Natural killer cell (primary cell): ENCODE measurements around the gene SCD5. TPM values are rescaled to one million over a fixed set of nuclear protein-coding genes. Genes with fewer than 3 reads are reported as not detected.

ENCODE experiments used
- ATAC-seq, 3 donors: fragments of 150-1000 bp in 2 of 3; fragments of 200-7000 bp in 1 of 3; cut with Tn5 transposase; 1 replicate in 1 of 3; 2 replicates in 2 of 3; pipeline ENCODE4 v1.10.0; 2021; ENCODE audit warnings: mild to moderate bottlenecking in 2 of 3, moderate library complexity in 2 of 3
- DNase-seq, 2 donors: peaks; one replicate each; pipeline versions ENCODE4 v3.0.0 to v3.0.0-alpha.2; 2013 to 2021; ENCODE audit warnings: mixed read lengths in 1 of 2
- H3K27ac ChIP-seq: one replicate; pipeline ENCODE4 v1.5.1; 2013; ENCODE audit warnings: mild to moderate bottlenecking, low read length
- H3K27me3 ChIP-seq: one replicate; pipeline ENCODE4 v1.6.1; 2013; ENCODE audit warnings: low read length; ENCODE audit not compliant: control insufficient read depth, insufficient read depth
- H3K36me3 ChIP-seq: one replicate; pipeline ENCODE4 v1.6.1; 2013; ENCODE audit warnings: low read length; ENCODE audit not compliant: control insufficient read depth, insufficient read depth
- H3K4me1 ChIP-seq: one replicate; pipeline ENCODE4 v1.6.1; 2013; ENCODE audit warnings: low read length; ENCODE audit not compliant: control insufficient read depth, insufficient read depth
- H3K4me3 ChIP-seq: one replicate; pipeline ENCODE4 v1.5.1; 2013; ENCODE audit warnings: low read length
- H3K9me3 ChIP-seq: one replicate; pipeline ENCODE4 v1.6.1; 2013; ENCODE audit warnings: low read length; ENCODE audit not compliant: control insufficient read depth, insufficient read depth
- H3K27ac Mint-ChIP-seq, 2 donors: one replicate each; pipeline ENCODE4 v1.8.0; 2022; ENCODE audit warnings: mild to moderate bottlenecking in 2 of 2, mixed read lengths in 2 of 2, moderate library complexity in 1 of 2
- H3K27me3 Mint-ChIP-seq, 2 donors: one replicate each; pipeline ENCODE4 v1.8.0; 2022; ENCODE audit warnings: low read depth in 2 of 2, mixed read lengths in 2 of 2
- H3K36me3 Mint-ChIP-seq: one replicate; pipeline ENCODE4 v1.8.0; 2022; ENCODE audit warnings: mixed read lengths
- H3K4me1 Mint-ChIP-seq, 2 donors: one replicate each; pipeline ENCODE4 v1.8.0; 2022; ENCODE audit warnings: mixed read lengths in 2 of 2
- H3K4me3 Mint-ChIP-seq: one replicate; pipeline ENCODE4 v1.8.0; 2022; ENCODE audit warnings: mild to moderate bottlenecking, moderate library complexity, mixed read lengths
- H3K9me3 Mint-ChIP-seq, 2 donors: one replicate each; pipeline ENCODE4 v1.8.0; 2022; ENCODE audit warnings: mixed read lengths in 2 of 2
- WGBS: methylation state at CpG from one replicate; pipeline ENCODE4 v1.1.7; 2013; ENCODE audit warnings: missing lambda C conversion rate; ENCODE audit not compliant: insufficient coverage; 5-methylcytosine and 5-hydroxymethylcytosine counted together
- intact Hi-C: fragments of 100-400 bp; cut with micrococcal nuclease; formaldehyde crosslinking; loops from one replicate; pipeline ENCODE4 v1.14.2; 2022
- total RNA-seq, 4 donors: library from RNA; stranded (reverse); fragments of 120-200 nt in 1 of 4; gene quantifications; one replicate each; pipeline versions ENCODE4 v1.2.3 to v1.2.4, GENCODE V29; 2013 to 2022
- TF ChIP-seq, protein P1 (sequence below): fragments of 200-600 bp; IDR thresholded peaks from one replicate; pipeline ENCODE4 v1.8.0; 2022; ENCODE audit warnings: antibody characterized with exemption

The SCD5 gene
- total RNA-seq, 3 donors from 2014 or later (not counting 1 experiment from before 2014, with no cell fraction given): 8.9 to 11.6 (median 9.0) TPM

DNA sequence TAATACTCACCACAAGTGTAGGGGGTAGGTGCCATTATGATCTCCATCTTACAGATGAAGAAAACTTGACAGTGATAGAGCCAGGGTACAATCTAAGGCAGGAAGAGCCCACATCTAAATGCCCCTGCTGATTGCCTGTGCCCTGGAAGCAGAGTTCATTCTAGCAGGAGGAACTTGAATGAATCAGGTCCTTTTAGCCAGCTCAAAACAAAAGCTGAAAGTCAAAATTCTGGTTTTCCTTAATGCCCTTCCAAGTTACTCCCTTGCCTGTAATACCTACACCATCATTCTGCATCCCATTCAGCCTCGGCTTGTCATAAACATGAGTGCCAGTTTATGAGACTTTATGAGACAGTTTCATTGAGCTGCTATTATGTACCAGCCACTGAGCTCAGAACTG, 89.6 kb downstream of the SCD5 start:
- WGBS: 100% methylated on average over 1 of the region's 1 CpG
- TF ChIP-seq, protein P1, sequence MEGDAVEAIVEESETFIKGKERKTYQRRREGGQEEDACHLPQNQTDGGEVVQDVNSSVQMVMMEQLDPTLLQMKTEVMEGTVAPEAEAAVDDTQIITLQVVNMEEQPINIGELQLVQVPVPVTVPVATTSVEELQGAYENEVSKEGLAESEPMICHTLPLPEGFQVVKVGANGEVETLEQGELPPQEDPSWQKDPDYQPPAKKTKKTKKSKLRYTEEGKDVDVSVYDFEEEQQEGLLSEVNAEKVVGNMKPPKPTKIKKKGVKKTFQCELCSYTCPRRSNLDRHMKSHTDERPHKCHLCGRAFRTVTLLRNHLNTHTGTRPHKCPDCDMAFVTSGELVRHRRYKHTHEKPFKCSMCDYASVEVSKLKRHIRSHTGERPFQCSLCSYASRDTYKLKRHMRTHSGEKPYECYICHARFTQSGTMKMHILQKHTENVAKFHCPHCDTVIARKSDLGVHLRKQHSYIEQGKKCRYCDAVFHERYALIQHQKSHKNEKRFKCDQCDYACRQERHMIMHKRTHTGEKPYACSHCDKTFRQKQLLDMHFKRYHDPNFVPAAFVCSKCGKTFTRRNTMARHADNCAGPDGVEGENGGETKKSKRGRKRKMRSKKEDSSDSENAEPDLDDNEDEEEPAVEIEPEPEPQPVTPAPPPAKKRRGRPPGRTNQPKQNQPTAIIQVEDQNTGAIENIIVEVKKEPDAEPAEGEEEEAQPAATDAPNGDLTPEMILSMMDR: no peak
- H3K4me3 Mint-ChIP-seq: no peak overlapping the region

DNA sequence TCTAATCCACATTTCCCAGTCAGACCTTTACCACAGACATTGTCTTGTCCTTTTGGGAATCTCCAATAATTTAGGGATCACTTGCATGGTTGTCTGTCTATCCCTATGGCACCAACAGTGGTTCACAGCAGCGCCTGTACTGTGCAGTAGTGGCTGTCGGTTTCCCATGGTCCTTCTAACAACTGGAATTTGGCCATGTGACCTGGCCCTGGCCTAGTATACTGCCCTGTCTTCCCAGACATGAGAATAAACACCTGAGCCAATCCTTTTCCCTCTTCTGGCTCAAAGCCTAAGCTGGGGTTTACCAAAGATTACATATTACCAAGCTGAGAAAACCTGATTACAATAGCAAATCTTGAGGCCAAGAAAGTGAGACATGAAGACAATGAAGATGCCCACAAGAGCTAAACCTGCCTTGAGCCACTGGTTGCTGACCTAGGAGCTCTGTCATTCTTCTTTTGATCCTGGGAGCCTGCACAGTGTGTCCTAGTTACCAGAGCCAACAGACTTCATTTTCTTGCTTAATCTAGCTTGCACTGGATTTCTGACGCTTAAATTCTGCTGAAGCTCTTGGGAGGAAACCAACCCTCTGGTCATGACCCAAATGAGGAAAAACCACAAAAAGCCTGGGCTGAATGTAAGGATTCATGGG, 92.1 kb downstream of the SCD5 start:
- Mint-ChIP-seq H3K27me3 (no peaks in the 10 kb centered on the region), H3K4me1 (peaks cover 11 to 20% of the 10 kb centered on the region in 2 donors), H3K36me3 (no peaks in the 10 kb centered on the region), H3K9me3 (no peaks in the 10 kb centered on the region), H3K27ac (no peak overlapping the region), H3K4me3 (no peak overlapping the region)
- no peaks in the 10 kb centered on the region for H3K36me3 ChIP-seq
- TF ChIP-seq, protein P1: no peak
- no peaks in the 10 kb centered on the region for H3K4me1 ChIP-seq
- WGBS: 95% methylated on average over 3 of the region's 3 CpGs
- DNase-seq (no peak), ATAC-seq (no peak)
- H3K27ac ChIP-seq: no peak overlapping the region
- intact Hi-C loops: no loop called here
- no peak overlapping the region for H3K4me3 ChIP-seq
- no peaks in the 10 kb centered on the region for H3K27me3 ChIP-seq
- no peaks in the 10 kb centered on the region for H3K9me3 ChIP-seq

More for the DNA sequence above, 89.6 kb downstream of the SCD5 start:
- no peak overlapping the region for H3K27ac ChIP-seq
- H3K4me3 ChIP-seq: no peak overlapping the region
- Mint-ChIP-seq H3K4me1 (peaks cover 11 to 30% of the 10 kb centered on the region in 2 donors), H3K9me3 (no peaks in the 10 kb centered on the region), H3K27me3 (no peaks in the 10 kb centered on the region), H3K36me3 (no peaks in the 10 kb centered on the region), H3K27ac (no peak overlapping the region)
- ATAC-seq (no peak), DNase-seq (no peak)
- H3K36me3 ChIP-seq: no peaks in the 10 kb centered on the region
- intact Hi-C loops: no loop called here
- no peaks in the 10 kb centered on the region for H3K27me3 ChIP-seq
- H3K9me3 ChIP-seq: no peaks in the 10 kb centered on the region
- H3K4me1 ChIP-seq: no peaks in the 10 kb centered on the region

- WGBS: 88% methylated on average over 1 of the region's 1 CpG
These were observed 92.7 kb downstream of the SCD5 start for GRCh38 chr4:82705928-82706300.

More at GRCh38 chr4:82705928-82706300, 92.7 kb downstream of the SCD5 start:
- Mint-ChIP-seq H3K9me3 (no peaks in the 10 kb centered on the region), H3K36me3 (no peaks in the 10 kb centered on the region), H3K27me3 (no peaks in the 10 kb centered on the region), H3K27ac (no peak overlapping the region), H3K4me1 (peaks cover 11 to 20% of the 10 kb centered on the region in 2 donors), H3K4me3 (no peak overlapping the region)
- ATAC-seq (no peak), DNase-seq (no peak)
- H3K4me1 ChIP-seq: no peaks in the 10 kb centered on the region
- TF ChIP-seq, protein P1: no peak
- no peak overlapping the region for H3K27ac ChIP-seq
- H3K4me3 ChIP-seq: no peak overlapping the region
- H3K27me3 ChIP-seq: no peaks in the 10 kb centered on the region
- no peaks in the 10 kb centered on the region for H3K9me3 ChIP-seq
- intact Hi-C loops: no loop called here
- H3K36me3 ChIP-seq: no peaks in the 10 kb centered on the region
